Keratinocyte (primary cell): ENCODE results near the gene PDE1A. TPM values are rescaled to one million over a fixed set of nuclear protein-coding genes. Genes with fewer than 3 reads are reported as not detected.

Experiments
- DNase-seq: peaks from one replicate; pipeline ENCODE4 v3.0.0-alpha.2; 2011; ENCODE audit warnings: low read depth, missing footprints, low spot score
- FAIRE-seq: peaks from 2 replicates; lab custom pipeline; 2011; peaks lifted over from hg19 to GRCh38; lab: Jason Lieb, UNC
- H2AFZ ChIP-seq: 2 replicates; pipeline ENCODE4 v1.6.0; 2012; ENCODE audit warnings: low read length, control low read depth, inconsistent platforms; ENCODE audit not compliant: control insufficient read depth
- H3K27ac ChIP-seq: 2 replicates; pipeline ENCODE4 v1.5.1; 2011; ENCODE audit warnings: low read length; ENCODE audit not compliant: control insufficient read depth, insufficient read depth
- H3K27me3 ChIP-seq: 3 replicates; pipeline ENCODE4 v1.6.0; 2011; ENCODE audit warnings: low read length; ENCODE audit not compliant: control insufficient read depth, insufficient read depth; ENCODE audit errors: extremely low read depth
- H3K36me3 ChIP-seq, 2 experiments: 2 replicates in 1 of 2; 3 replicates in 1 of 2; pipeline ENCODE4 v1.5.1; 2011; ENCODE audit warnings: low read length in 2 of 2, mild to moderate bottlenecking in 1 of 2; ENCODE audit not compliant: control insufficient read depth in 2 of 2, insufficient read depth in 2 of 2; ENCODE audit errors: extremely low read depth in 1 of 2
- H3K4me1 ChIP-seq: 3 replicates; pipeline ENCODE4 v1.5.1; 2011; ENCODE audit warnings: low read length; ENCODE audit not compliant: control insufficient read depth, insufficient read depth; ENCODE audit errors: extremely low read depth
- H3K4me2 ChIP-seq: 3 replicates; pipeline ENCODE4 v1.6.0; 2011; ENCODE audit warnings: low read depth, low read length; ENCODE audit not compliant: control insufficient read depth, insufficient read depth; ENCODE audit errors: extremely low read depth
- H3K4me3 ChIP-seq, 3 experiments: fragments of 200-600 bp in 1 of 3; sonication (generic) in 1 of 3; 2 replicates in 2 of 3; 3 replicates in 1 of 3; pipeline ENCODE4 v1.5.1; 2011 to 2016; ENCODE audit warnings: low read length in 3 of 3, mild to moderate bottlenecking in 3 of 3, control low read depth in 2 of 3, inconsistent platforms in 1 of 3, low read depth in 1 of 3, mixed read lengths in 1 of 3, mixed run types in 1 of 3, moderate library complexity in 1 of 3; ENCODE audit not compliant: control insufficient read depth in 2 of 3, insufficient read depth in 2 of 3; ENCODE audit errors: extremely low read depth in 1 of 3
- H3K79me2 ChIP-seq: 2 replicates; pipeline ENCODE4 v1.6.0; 2012; ENCODE audit warnings: low read length; ENCODE audit not compliant: control insufficient read depth, insufficient read depth
- H3K9ac ChIP-seq: 3 replicates; pipeline ENCODE4 v1.6.0; 2011; ENCODE audit warnings: low read length; ENCODE audit not compliant: control insufficient read depth, insufficient read depth; ENCODE audit errors: extremely low read depth
- H3K9me1 ChIP-seq: 3 replicates; pipeline ENCODE4 v1.6.0; 2011; ENCODE audit warnings: low read length; ENCODE audit not compliant: control insufficient read depth, insufficient read depth; ENCODE audit errors: extremely low read depth
- H3K9me3 ChIP-seq: 2 replicates; pipeline ENCODE4 v1.5.1; 2012; ENCODE audit warnings: low read depth, low read length; ENCODE audit not compliant: control insufficient read depth
- H4K20me1 ChIP-seq: 3 replicates; pipeline ENCODE4 v1.6.0; 2011; ENCODE audit warnings: low read length; ENCODE audit not compliant: control insufficient read depth, insufficient read depth; ENCODE audit errors: extremely low read depth
- CTCF ChIP-seq, 3 experiments: IDR thresholded peaks in 1 of 3; conservative IDR thresholded peaks in 1 of 3; optimal IDR thresholded peaks in 1 of 3; 2 replicates in 2 of 3; 3 replicates in 1 of 3; pipeline versions ENCODE3 to v1.5.1; 2011; ENCODE audit warnings: low read length in 3 of 3, mild to moderate bottlenecking in 3 of 3, moderate library complexity in 2 of 3, control low read depth in 1 of 3, inconsistent platforms in 1 of 3; ENCODE audit not compliant: insufficient read depth in 2 of 3; ENCODE audit errors: extremely low read depth in 1 of 3
- EZH2 ChIP-seq: IDR thresholded peaks from one replicate; pipeline ENCODE4 v1.6.1; 2012; ENCODE audit warnings: inconsistent platforms, mild to moderate bottlenecking, low read length, moderate library complexity
- dilution Hi-C: fragments of 300-500 bp; cut with MboI; formaldehyde crosslinking; loops from one replicate; pipeline ENCODE4 v1.7.0; 2020; ENCODE audit warnings: low sequenced_read_pairs; ENCODE audit not compliant: extremely low pct_ligation_motif_present
- polyA plus RNA-seq, 5 experiments: library from polyadenylated mRNA; depleted of rRNA in 3 of 5; stranded (reverse) in 3 of 5; stranded (forward) in 1 of 5; unstranded in 1 of 5; fragments of >200 nt; gene quantifications; 1 replicate in 1 of 5; 2 replicates in 3 of 5; 3 replicates in 1 of 5; pipeline versions ENCODE4 v1.2.1 to v1.2.3, GENCODE V29; 2011 to 2012; ENCODE audit warnings: missing spikeins in 2 of 5, low read depth in 1 of 5, low replicate concordance in 1 of 5

PDE1A gene
- polyA plus RNA-seq, 1 donor (not counting 4 experiments of a cell fraction or from before 2014, with no cell fraction given): 0.10 TPM

- no peaks in the 10 kb centered on the region for H4K20me1 ChIP-seq
- no peaks in the 10 kb centered on the region for H3K36me3 ChIP-seq
- H3K4me2 ChIP-seq: no peak overlapping the region
- H3K27me3 ChIP-seq: no peaks in the 10 kb centered on the region
- H3K9me3 ChIP-seq: no peaks in the 10 kb centered on the region
- no peaks in the 10 kb centered on the region for H3K79me2 ChIP-seq
- no peak overlapping the region for H3K4me3 ChIP-seq
- no peak overlapping the region for H2AFZ ChIP-seq
- H3K9ac ChIP-seq: no peak overlapping the region
- no peaks in the 10 kb centered on the region for H3K9me1 ChIP-seq
- peaks cover 15% of the 10 kb centered on the region for H3K4me1 ChIP-seq
- no peak for FAIRE-seq
- no peak overlapping the region for H3K27ac ChIP-seq
- TF ChIP-seq CTCF (optimal IDR thresholded peaks at IDR 0.05 in 1 of 3, IDR thresholded peaks at IDR 0.05 in 1 of 3, conservative IDR thresholded peaks at IDR 0.05 in 1 of 3; ENCODE audit: extremely low read depth in 1 of 3, insufficient read depth in 2 of 3, low read length in 3 of 3) (no peak), EZH2 (no peak)
- dilution Hi-C loops: no loop called here
- no peak for DNase-seq
These were observed 59.4 kb downstream of the PDE1A start for GRCh38 chr2:182367401-182367800.

GRCh38 chr2:182366628-182367027 is 60.2 kb downstream of the PDE1A start:
- H4K20me1 ChIP-seq: no peaks in the 10 kb centered on the region
- no peak overlapping the region for H3K27ac ChIP-seq
- no peak for DNase-seq
- no peak overlapping the region for H2AFZ ChIP-seq
- H3K4me2 ChIP-seq: no peak overlapping the region
- H3K9ac ChIP-seq: no peak overlapping the region
- dilution Hi-C loops: no loop called here
- TF ChIP-seq EZH2: no peak
- TF ChIP-seq CTCF (optimal IDR thresholded peaks at IDR 0.05 in 1 of 3, IDR thresholded peaks at IDR 0.05 in 1 of 3, conservative IDR thresholded peaks at IDR 0.05 in 1 of 3; ENCODE audit: extremely low read depth in 1 of 3, insufficient read depth in 2 of 3, low read length in 3 of 3): no peak
- no peaks in the 10 kb centered on the region for H3K27me3 ChIP-seq
- no peaks in the 10 kb centered on the region for H3K36me3 ChIP-seq
- no peaks in the 10 kb centered on the region for H3K79me2 ChIP-seq
- H3K4me1 ChIP-seq: peaks cover 8% of the 10 kb centered on the region
- H3K9me1 ChIP-seq: no peaks in the 10 kb centered on the region
- H3K9me3 ChIP-seq: no peaks in the 10 kb centered on the region
- no peak for FAIRE-seq
- H3K4me3 ChIP-seq: no peak overlapping the region
